ENCODE data around the gene ANP32B. TPM values are rescaled to one million over a fixed set of nuclear protein-coding genes. Genes with fewer than 3 reads are reported as not detected.

Gene ANP32B
- polyA plus RNA-seq, 1 donor (not counting 4 experiments of a cell fraction or from before 2014, with no cell fraction given): 51.0 TPM

GRCh38 chr9:98043915-98044314 lies 60.8 kb downstream of the ANP32B start:
- no peak for TF ChIP-seq CTCF (optimal IDR thresholded peaks at IDR 0.05 in 1 of 3, IDR thresholded peaks at IDR 0.05 in 1 of 3, conservative IDR thresholded peaks at IDR 0.05 in 1 of 3; ENCODE audit: extremely low read depth in 1 of 3, insufficient read depth in 2 of 3, low read length in 3 of 3)
- TF ChIP-seq EZH2 (IDR thresholded peaks at IDR 0.05; ENCODE audit: low read length): no peak
- Histone ChIP-seq H3K27me3 (ENCODE audit: control insufficient read depth, extremely low read depth, insufficient read depth, low read length) (no peaks in the 10 kb centered on the region), H2AFZ (ENCODE audit: control insufficient read depth, low read length) (no peak overlapping the region), H3K4me1 (ENCODE audit: control insufficient read depth, extremely low read depth, insufficient read depth, low read length) (no peaks in the 10 kb centered on the region), H3K36me3 (ENCODE audit: control insufficient read depth in 2 of 2, extremely low read depth in 1 of 2, insufficient read depth in 2 of 2, low read length in 2 of 2) (no peaks in the 10 kb centered on the region), H3K9me1 (ENCODE audit: control insufficient read depth, extremely low read depth, insufficient read depth, low read length) (no peaks in the 10 kb centered on the region), H4K20me1 (ENCODE audit: control insufficient read depth, extremely low read depth, insufficient read depth, low read length) (no peaks in the 10 kb centered on the region), H3K9me3 (ENCODE audit: control insufficient read depth, low read depth, low read length) (no peaks in the 10 kb centered on the region), H3K79me2 (ENCODE audit: control insufficient read depth, insufficient read depth, low read length) (no peaks in the 10 kb centered on the region), H3K27ac (ENCODE audit: control insufficient read depth, insufficient read depth, low read length) (no peak overlapping the region), H3K4me3 (ENCODE audit: control insufficient read depth in 2 of 3, extremely low read depth in 1 of 3, insufficient read depth in 2 of 3, low read depth in 1 of 3, low read length in 3 of 3) (no peak overlapping the region), H3K9ac (ENCODE audit: control insufficient read depth, extremely low read depth, insufficient read depth, low read length) (no peak overlapping the region), H3K4me2 (ENCODE audit: control insufficient read depth, extremely low read depth, insufficient read depth, low read depth, low read length) (no peak overlapping the region)
- no peak for DNase-seq (ENCODE audit: low read depth, low spot score)
- FAIRE-seq: no peak
- dilution Hi-C loops (cut with MboI; ENCODE audit: extremely low pct_ligation_motif_present, low sequenced_read_pairs): no loop called here

- FAIRE-seq (no peak), DNase-seq (ENCODE audit: low read depth, low spot score) (no peak)
- dilution Hi-C loops (cut with MboI; ENCODE audit: extremely low pct_ligation_motif_present, low sequenced_read_pairs): no loop called here
Observed at GRCh38 chr9:98045234-98046179, 62.4 kb downstream of the ANP32B start.

More at GRCh38 chr9:98045234-98046179, 62.4 kb downstream of the ANP32B start:
- Histone ChIP-seq H3K9me3 (ENCODE audit: control insufficient read depth, low read depth, low read length) (no peaks in the 10 kb centered on the region), H3K36me3 (ENCODE audit: control insufficient read depth in 2 of 2, extremely low read depth in 1 of 2, insufficient read depth in 2 of 2, low read length in 2 of 2) (no peaks in the 10 kb centered on the region), H3K9ac (ENCODE audit: control insufficient read depth, extremely low read depth, insufficient read depth, low read length) (no peak overlapping the region), H3K9me1 (ENCODE audit: control insufficient read depth, extremely low read depth, insufficient read depth, low read length) (no peaks in the 10 kb centered on the region), H4K20me1 (ENCODE audit: control insufficient read depth, extremely low read depth, insufficient read depth, low read length) (no peaks in the 10 kb centered on the region), H3K4me2 (ENCODE audit: control insufficient read depth, extremely low read depth, insufficient read depth, low read depth, low read length) (no peak overlapping the region), H3K79me2 (ENCODE audit: control insufficient read depth, insufficient read depth, low read length) (no peaks in the 10 kb centered on the region), H3K27ac (ENCODE audit: control insufficient read depth, insufficient read depth, low read length) (no peak overlapping the region), H3K4me1 (ENCODE audit: control insufficient read depth, extremely low read depth, insufficient read depth, low read length) (no peaks in the 10 kb centered on the region), H2AFZ (ENCODE audit: control insufficient read depth, low read length) (no peak overlapping the region), H3K27me3 (ENCODE audit: control insufficient read depth, extremely low read depth, insufficient read depth, low read length) (no peaks in the 10 kb centered on the region), H3K4me3 (ENCODE audit: control insufficient read depth in 2 of 3, extremely low read depth in 1 of 3, insufficient read depth in 2 of 3, low read depth in 1 of 3, low read length in 3 of 3) (no peak overlapping the region)
- no peak for TF ChIP-seq CTCF (optimal IDR thresholded peaks at IDR 0.05 in 1 of 3, IDR thresholded peaks at IDR 0.05 in 1 of 3, conservative IDR thresholded peaks at IDR 0.05 in 1 of 3; ENCODE audit: extremely low read depth in 1 of 3, insufficient read depth in 2 of 3, low read length in 3 of 3)
- TF ChIP-seq EZH2 (IDR thresholded peaks at IDR 0.05; ENCODE audit: low read length): no peak
